Peyer's patch (tissue), 4 donors: ENCODE measurements around the gene FBXW5.

Experiments
- POLR2A ChIP-seq, 2 donors: fragments of 450-650 bp; IDR thresholded peaks; one replicate each; pipeline ENCODE4 v1.5.1; 2017; ENCODE audit warnings: antibody characterized with exemption in 2 of 2, mild to moderate bottlenecking in 2 of 2, moderate library complexity in 2 of 2
- TF ChIP-seq, protein P1 (sequence below), 6 experiments: fragments of 450-650 bp in 4 of 6; fragments of 200-600 bp in 2 of 6; sonication (generic) in 1 of 6; IDR thresholded peaks; one replicate each; pipeline ENCODE4 v1.5.1; 2017 to 2019; ENCODE audit warnings: antibody characterized with exemption in 6 of 6, mild to moderate bottlenecking in 3 of 6, moderate library complexity in 1 of 6

DNA sequence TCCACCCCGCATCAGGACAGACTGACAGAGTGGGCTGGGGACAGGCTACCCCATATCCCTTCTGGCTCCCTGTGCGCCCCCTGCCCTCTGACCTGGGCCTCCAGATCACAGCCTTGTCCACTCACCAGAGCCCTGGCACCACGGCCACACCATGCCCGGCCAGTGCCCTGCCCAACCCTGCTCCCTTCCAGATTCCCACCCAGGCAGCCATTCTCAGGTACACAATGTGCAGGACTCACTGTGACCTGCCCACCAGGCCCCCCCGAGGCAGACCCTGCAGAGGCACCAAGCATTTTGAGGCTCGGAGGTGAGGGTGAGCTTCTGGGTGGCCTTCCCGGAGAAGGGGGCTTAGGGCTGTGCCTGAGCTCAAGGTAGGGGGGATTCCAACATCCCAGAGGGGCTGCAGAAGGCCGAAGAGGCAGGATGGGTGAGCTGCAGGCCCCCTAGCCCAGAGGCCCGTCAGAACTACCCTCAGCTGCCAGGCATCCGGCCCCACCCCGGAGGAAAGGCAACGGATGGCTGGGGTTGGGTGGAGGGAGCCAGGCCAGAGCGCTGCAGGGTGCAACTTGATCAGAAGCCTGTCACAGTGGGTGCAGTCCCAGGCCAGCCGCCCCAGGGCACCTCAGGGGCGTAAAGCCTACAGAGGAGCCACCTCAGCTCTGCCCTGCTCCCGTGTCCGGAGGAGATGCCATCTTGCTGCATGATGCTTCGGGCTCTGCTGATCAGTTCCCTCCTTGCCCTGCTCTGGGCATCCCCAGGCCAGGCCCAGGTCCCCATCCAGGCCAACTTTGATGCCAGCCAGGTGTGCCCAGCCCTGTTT is 37.9 kb upstream of the FBXW5 start, which contains the start of gene LCNL1:
- TF ChIP-seq POLR2A (IDR thresholded peaks at IDR 0.05), result no peak
- TF ChIP-seq, protein P1, sequence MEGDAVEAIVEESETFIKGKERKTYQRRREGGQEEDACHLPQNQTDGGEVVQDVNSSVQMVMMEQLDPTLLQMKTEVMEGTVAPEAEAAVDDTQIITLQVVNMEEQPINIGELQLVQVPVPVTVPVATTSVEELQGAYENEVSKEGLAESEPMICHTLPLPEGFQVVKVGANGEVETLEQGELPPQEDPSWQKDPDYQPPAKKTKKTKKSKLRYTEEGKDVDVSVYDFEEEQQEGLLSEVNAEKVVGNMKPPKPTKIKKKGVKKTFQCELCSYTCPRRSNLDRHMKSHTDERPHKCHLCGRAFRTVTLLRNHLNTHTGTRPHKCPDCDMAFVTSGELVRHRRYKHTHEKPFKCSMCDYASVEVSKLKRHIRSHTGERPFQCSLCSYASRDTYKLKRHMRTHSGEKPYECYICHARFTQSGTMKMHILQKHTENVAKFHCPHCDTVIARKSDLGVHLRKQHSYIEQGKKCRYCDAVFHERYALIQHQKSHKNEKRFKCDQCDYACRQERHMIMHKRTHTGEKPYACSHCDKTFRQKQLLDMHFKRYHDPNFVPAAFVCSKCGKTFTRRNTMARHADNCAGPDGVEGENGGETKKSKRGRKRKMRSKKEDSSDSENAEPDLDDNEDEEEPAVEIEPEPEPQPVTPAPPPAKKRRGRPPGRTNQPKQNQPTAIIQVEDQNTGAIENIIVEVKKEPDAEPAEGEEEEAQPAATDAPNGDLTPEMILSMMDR (IDR thresholded peaks at IDR 0.05), result no peak
